ENCODE measurements around the gene TNFAIP3. TPM values are rescaled to one million over a fixed set of nuclear protein-coding genes. Genes with fewer than 3 reads are reported as not detected.
A peak's percentile ranks its signal among the peaks of the same experiment; 100 is the strongest.

Gene TNFAIP3
- total and polyA plus RNA-seq, 2 donors (not counting 3 experiments of a cell fraction or from before 2014, with no cell fraction given): 4.0 to 8.6 TPM

GRCh38 chr6:137820952-137821351 lies 46.1 kb upstream of the TNFAIP3 start:
- Histone ChIP-seq H3K4me3 (replicated peaks in 1 of 3; ENCODE audit: insufficient read depth in 1 of 3, low read depth in 1 of 3, low read length in 3 of 3) (no peak overlapping the region), H3K9ac (replicated peaks; ENCODE audit: extremely low read depth, insufficient read depth, low read length) (no peak overlapping the region), H3K36me3 (ENCODE audit: control insufficient read depth in 2 of 2, extremely low read depth in 1 of 2, insufficient read depth in 2 of 2, low read length in 2 of 2) (no peaks in the 10 kb centered on the region), H2AFZ (ENCODE audit: low read depth, low read length) (no peak overlapping the region), H3K9me3 (replicated peaks; ENCODE audit: control insufficient read depth, insufficient read depth, low read length) (no peaks in the 10 kb centered on the region), H4K20me1 (replicated peaks; ENCODE audit: control insufficient read depth, extremely low read depth, insufficient read depth, low read length) (no peaks in the 10 kb centered on the region), H3K4me2 (ENCODE audit: insufficient read depth, low read length) (no peak overlapping the region), H3K79me2 (ENCODE audit: control insufficient read depth, insufficient read depth, low read length) (no peaks in the 10 kb centered on the region), H3K27me3 (ENCODE audit: control insufficient read depth in 2 of 2, insufficient read depth in 2 of 2, low read length in 2 of 2) (no peaks in the 10 kb centered on the region), H3K4me1 (ENCODE audit: control insufficient read depth, extremely low read depth, insufficient read depth, low read length) (no peaks in the 10 kb centered on the region), H3K9me1 (replicated peaks; ENCODE audit: control insufficient read depth, extremely low read depth, insufficient read depth, low read length) (no peaks in the 10 kb centered on the region), H3K27ac (ENCODE audit: insufficient read depth, low read depth, low read length) (no peak overlapping the region)
- intact Hi-C loops (cut with micrococcal nuclease) (no loop called here), dilution Hi-C loops (cut with MboI; ENCODE audit: extremely low pct_ligation_motif_present, low sequenced_read_pairs) (no loop called here)
- ChIA-PET POLR2A (no interaction called here), CTCF (interaction anchor here (1.0 to 1.1 kb wide), 2 partner anchors 10 to 21 kb away, joined by 4 to 5 read pairs; no protein-coding TSS in a partner anchor)
- DNase-seq (ENCODE audit: low read depth, low spot score) (peak; percentile 23), FAIRE-seq (no peak)
- no peak for TF ChIP-seq EZH2 (IDR thresholded peaks at IDR 0.05; ENCODE audit: borderline replicate concordance, low read depth, low read length, severe bottlenecking)
- no peak for TF ChIP-seq MYC (IDR thresholded peaks at IDR 0.05; ENCODE audit: low read depth, low read length)
- no peak for TF ChIP-seq POLR2AphosphoS5 (IDR thresholded peaks at IDR 0.05; ENCODE audit: insufficient read depth, low read depth, low read length)
- no peak for TF ChIP-seq FOS (IDR thresholded peaks at IDR 0.05; ENCODE audit: borderline replicate concordance, insufficient read depth, low read length)
- no peak for TF ChIP-seq JUN (IDR thresholded peaks at IDR 0.05; ENCODE audit: borderline replicate concordance, insufficient read depth, insufficient read length, low read depth)
- no peak for TF ChIP-seq GATA2 (IDR thresholded peaks at IDR 0.05; ENCODE audit: insufficient read depth, insufficient read length, low read depth, low read length)
- no peak for TF ChIP-seq CTCF (IDR thresholded peaks at IDR 0.05; ENCODE audit: extremely low read depth in 1 of 2, insufficient read depth in 1 of 2, low read depth in 1 of 2, low read length in 2 of 2)
- TF ChIP-seq, protein P1, sequence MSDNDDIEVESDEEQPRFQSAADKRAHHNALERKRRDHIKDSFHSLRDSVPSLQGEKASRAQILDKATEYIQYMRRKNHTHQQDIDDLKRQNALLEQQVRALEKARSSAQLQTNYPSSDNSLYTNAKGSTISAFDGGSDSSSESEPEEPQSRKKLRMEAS (IDR thresholded peaks at IDR 0.05; ENCODE audit: insufficient read depth, insufficient read length): no peak
- no peak for TF ChIP-seq POLR2A (IDR thresholded peaks at IDR 0.05; ENCODE audit: low read depth, low read length)
- no TSS peak for BruUV-seq (replicated peaks)
